ENCODE data around the gene LASP1.

GRCh38 chr17:38961413-38961812 is 91.6 kb downstream of the LASP1 start:
- TF ChIP-seq POLR2A (IDR thresholded peaks at IDR 0.05) (no peak), CTCF (IDR thresholded peaks at IDR 0.05 in 4 of 5, conservative IDR thresholded peaks at IDR 0.05 in 1 of 5) (no peak)
